NCI-H1930 (cell line): ENCODE data around the gene PVALB.

ENCODE experiments used
- DNase-seq, 2 experiments: peaks; one replicate each; lab custom pipeline; 2025; lab: John Stamatoyannopoulos, UW

Gene PVALB

GRCh38 chr22:36846271-36846670 lies 29.4 kb upstream of the PVALB start:
- no peak for DNase-seq

GRCh38 chr22:36840106-36840505 lies 23.3 kb upstream of the PVALB start:
- no peak for DNase-seq

GRCh38 chr22:36839356-36840073 lies 22.7 kb upstream of the PVALB start:
- DNase-seq = no peak

GRCh38 chr22:36838119-36839030 lies 21.5 kb upstream of the PVALB start:
- DNase-seq = no peak

- no peak for DNase-seq
Observed at GRCh38 chr22:36835903-36836302, 19.1 kb upstream of the PVALB start.

GRCh38 chr22:36833073-36833472 lies 16.2 kb upstream of the PVALB start:
- no peak for DNase-seq

- DNase-seq = no peak
Observed at GRCh38 chr22:36831717-36832116, 14.9 kb upstream of the PVALB start.

GRCh38 chr22:36831206-36831605 lies 14.4 kb upstream of the PVALB start:
- DNase-seq = no peak

GRCh38 chr22:36830601-36831000 lies 13.8 kb upstream of the PVALB start:
- no peak for DNase-seq

GRCh38 chr22:36829370-36830002 lies 12.7 kb upstream of the PVALB start:
- DNase-seq = no peak

GRCh38 chr22:36828815-36829214 lies 12.0 kb upstream of the PVALB start:
- DNase-seq = no peak

- DNase-seq = no peak
Observed at GRCh38 chr22:36826262-36826661, 9.4 kb upstream of the PVALB start.

- DNase-seq = no peak
Observed at GRCh38 chr22:36824655-36825054, 7.8 kb upstream of the PVALB start.

- no peak for DNase-seq
Observed at GRCh38 chr22:36823186-36823839, 6.5 kb upstream of the PVALB start.

- DNase-seq = no peak
Observed at GRCh38 chr22:36822581-36822980, 5.7 kb upstream of the PVALB start.

GRCh38 chr22:36819112-36819511 lies 2.3 kb upstream of the PVALB start:
- no peak for DNase-seq

GRCh38 chr22:36818010-36818642 lies 1.3 kb upstream of the PVALB start:
- no peak for DNase-seq

- no peak for DNase-seq
Observed at GRCh38 chr22:36817525-36817848, 652 bp upstream of the PVALB start.

GRCh38 chr22:36816339-36816635 lies 548 bp downstream of the PVALB start:
- DNase-seq = no peak

- DNase-seq = no peak
Observed at GRCh38 chr22:36815558-36816338, 1.1 kb downstream of the PVALB start.

- DNase-seq = no peak
Observed at GRCh38 chr22:36814801-36815200, 2.0 kb downstream of the PVALB start.
